DOHH2 (cell line): ENCODE measurements around the gene BRIP1.

Experiments
- CTCF ChIP-seq: fragments of 200-600 bp; sonication (generic); IDR thresholded peaks from one replicate; pipeline ENCODE4 v1.5.1; 2014; ENCODE audit warnings: antibody characterized with exemption, mild to moderate bottlenecking, low read depth, low read length; ENCODE audit not compliant: poor library complexity, severe bottlenecking
- EZH2phosphoT487 ChIP-seq: fragments of 200-600 bp; sonication (generic); IDR thresholded peaks from 2 replicates; pipeline ENCODE4 v1.6.1; 2017; ENCODE audit warnings: borderline replicate concordance, mild to moderate bottlenecking, antibody characterized with exemption, low read length, moderate library complexity, mixed read lengths

- TF ChIP-seq CTCF (no peak), EZH2phosphoT487 (no peak)
Observed at GRCh38 chr17:61897548-61898180, 34.3 kb upstream of the BRIP1 start.
